GM03348 (cell line): Measurements from ENCODE around the gene MEX3A.

Source experiments
- DNase-seq: peaks from one replicate; pipeline ENCODE4 v3.0.0; 2012; ENCODE audit warnings: low spot score

Gene MEX3A

DNA sequence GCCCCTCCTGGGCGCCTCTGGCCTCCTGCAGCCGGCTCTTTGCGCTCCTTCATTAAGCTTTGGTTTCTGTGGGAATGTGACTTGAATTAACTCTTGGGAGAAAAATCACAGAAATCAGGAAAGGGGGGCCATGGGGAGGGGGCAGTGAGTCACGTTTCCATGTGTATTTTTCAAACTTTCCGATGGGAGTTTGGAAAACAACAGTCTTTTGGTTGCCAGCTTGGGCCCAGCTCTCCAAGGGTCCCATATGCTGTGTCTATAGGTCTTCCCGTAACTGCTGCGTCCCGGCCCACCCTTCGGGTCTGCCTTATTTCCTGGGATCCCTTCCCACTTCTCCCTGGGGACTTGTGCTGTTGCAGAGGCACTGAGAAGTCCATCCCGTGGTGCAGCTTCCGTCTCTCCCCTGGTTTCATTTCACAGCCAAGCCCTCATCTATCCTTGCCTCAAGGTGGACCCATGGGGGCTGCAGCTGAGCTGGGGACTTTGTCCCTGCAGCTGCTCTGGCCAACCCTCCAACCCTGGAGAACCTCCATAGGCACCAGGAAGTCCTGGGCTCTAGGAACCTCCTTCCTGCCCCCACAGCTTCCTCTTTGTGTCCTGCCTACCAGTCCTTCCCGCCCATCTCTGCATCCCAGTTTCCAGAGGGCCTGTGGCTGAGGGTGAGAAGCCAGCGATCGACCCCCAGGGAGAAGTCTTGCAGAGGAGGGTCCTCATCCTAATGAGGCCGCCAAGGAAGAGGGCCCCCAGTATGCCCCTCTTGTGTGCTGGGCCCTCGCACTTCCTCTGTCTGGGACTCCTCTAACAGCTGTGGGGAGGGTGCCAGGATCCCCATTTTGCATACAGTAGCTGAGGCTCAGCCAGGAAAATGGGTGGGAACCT lies 20.6 kb upstream of the MEX3A start:
- no peak for DNase-seq

DNA sequence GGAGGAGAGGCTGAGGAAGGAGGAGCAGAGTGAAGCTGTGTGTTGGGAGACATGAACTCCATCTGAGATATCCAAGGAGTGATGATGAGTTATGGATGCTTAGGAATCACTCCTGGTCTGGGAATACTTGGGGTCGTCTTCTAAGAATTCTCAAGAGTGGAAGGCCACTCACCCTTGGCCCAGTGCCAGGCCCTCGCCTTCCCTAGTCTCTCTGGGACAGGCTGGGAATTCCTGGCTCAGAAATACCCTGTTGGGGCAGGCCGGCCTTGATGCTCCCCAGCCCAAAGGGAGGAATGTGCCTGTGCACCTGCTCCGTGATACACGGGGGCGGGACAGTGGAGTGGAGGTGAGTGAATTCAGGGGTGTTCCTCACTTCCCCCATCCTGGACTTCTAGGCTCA lies 19.6 kb upstream of the MEX3A start:
- no peak for DNase-seq

DNA sequence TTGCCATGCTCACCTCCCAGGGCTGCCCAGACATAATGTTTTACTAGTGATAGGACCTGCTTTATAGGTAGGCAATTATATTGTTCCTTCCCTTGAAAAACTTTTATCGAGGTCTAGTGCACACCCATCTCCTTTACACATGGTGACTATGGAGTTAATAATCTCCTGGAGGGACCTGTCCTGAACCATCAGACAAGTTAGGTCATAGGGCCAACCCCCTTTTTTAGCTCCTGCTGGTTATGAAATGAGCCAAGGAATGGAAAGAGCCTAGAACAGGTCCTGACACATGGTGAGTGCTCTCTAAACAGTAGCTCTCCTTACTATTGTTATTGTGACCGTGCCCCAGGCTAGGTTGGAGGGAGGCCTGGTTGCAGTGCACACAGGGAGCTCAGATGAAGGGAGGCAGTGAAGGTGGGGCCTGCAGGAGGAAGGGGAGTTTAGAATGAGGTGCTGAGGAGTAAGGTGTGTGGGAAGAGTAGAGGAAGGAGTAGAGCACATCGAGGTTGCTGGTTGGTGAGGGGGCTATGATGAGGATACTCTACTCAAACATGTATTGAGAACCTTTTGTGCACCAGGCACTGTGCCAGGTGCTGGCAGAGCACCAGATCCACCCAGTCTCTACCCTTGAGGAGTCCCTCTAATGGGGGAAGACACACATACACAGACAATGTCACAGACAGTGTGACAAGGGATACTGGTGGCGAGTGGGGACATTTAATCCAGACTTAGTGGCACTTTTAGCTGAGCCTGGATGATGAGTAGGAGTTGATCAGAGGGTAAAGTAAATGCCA lies 18.1 kb upstream of the MEX3A start:
- DNase-seq: no peak

DNA sequence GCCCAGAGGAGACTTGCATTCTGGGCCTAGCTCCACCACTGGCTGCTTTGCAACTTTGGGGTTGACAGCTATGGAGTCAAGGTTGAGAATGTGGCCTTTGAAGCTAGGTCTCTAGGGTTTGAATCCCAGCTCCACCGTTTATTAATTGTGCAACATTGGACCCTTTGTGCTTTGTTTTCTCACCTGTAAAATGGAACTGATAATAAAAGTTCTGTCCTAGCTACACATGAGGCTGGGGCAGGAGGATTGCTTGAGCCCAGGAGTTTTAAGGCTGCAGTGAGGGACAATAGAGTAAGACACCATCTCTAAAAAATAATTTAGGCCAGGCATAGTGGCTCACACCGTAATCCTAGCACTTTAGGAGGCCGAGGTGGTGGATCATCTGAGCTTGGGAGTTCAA lies 17.0 kb upstream of the MEX3A start:
- no peak for DNase-seq

DNA sequence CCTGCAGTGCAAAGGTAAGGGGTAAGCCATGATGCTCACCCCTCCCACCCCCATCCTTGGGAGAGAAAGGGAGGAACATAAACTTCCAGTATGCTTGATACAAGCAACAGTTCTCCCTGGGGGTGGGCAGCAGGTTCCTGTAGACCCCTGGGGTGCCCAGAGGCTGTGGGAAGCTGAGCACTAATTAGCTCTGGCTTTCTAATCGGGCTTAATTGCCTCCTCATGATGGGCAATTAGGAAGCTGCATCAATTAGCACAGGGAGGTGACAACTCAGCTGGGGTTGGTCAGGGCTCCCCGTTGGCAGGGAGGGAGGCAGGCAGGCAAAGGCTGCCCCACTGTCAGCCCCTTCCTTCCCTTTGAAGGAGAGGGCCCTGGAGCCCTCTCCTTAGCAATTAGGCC lies 16.5 kb upstream of the MEX3A start:
- DNase-seq: no peak

DNA sequence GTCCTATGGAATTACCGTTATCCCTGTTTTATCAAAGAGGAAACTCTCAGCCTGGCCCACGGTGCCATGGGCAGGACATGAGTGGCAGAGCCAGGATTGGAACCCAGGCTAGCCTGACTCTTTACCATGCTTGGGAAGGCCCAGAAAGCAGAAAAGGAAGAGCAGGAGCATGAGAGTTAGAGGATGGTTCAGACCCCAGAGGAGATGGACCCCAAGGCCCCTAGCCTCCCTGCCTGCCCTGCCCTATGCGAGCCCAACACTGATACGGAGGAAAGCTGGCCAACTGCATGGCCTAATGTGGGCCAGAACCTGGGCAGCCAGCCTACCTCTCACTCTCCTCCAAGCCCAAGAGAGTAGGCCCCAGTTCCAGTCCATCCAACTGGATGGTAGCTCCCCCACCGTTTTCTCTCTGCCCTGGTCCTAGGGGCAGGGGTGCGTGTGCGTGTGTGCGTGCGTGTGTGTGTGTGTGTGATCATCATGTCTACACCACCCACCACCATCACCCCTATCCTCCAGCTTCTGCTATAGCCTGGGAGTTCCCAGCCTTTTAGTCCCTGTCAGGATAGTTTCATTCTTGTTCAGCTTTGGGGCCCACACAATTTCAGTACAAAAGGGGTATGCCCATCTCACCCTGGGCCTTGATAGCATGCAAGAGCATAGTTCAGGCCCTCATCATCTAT lies 15.4 kb upstream of the MEX3A start:
- DNase-seq: no peak

DNA sequence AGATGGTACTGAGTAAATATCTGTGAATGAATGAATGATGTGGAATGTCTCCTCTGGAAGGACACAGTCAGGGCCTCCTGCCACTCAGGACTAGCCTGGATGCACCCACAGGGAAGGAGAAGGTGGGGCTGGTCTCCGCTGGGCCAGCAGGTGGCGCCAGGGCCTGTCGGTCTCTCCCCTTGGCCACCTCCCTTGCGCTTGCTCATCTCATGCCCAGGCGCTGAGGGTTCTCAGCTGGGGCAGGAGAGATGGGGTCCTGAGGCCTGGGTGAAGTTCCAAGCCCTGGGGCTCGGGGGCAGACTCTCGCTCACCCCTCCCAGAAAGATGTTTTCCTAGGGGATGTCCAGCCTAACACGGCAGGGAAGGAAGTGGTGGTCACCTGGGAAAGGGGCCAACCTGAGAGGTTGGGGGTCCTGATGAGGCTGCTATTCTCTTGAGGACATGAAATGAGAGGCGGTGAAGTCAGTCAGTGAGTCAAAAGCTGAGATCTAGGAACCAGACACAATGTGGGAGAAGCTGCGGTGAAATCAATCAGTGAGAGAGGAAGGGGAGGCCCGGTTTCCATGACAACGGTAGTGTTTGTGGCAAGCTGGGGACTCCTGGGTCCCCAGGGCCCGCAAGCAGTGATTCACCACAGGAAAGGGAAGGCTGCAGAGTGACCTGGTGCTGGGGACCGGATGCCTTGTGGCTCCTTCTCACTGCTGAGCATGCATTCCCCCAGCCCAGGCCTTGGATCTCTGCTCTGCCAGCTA lies 14.6 kb upstream of the MEX3A start:
- DNase-seq: peak; percentile 93

DNA sequence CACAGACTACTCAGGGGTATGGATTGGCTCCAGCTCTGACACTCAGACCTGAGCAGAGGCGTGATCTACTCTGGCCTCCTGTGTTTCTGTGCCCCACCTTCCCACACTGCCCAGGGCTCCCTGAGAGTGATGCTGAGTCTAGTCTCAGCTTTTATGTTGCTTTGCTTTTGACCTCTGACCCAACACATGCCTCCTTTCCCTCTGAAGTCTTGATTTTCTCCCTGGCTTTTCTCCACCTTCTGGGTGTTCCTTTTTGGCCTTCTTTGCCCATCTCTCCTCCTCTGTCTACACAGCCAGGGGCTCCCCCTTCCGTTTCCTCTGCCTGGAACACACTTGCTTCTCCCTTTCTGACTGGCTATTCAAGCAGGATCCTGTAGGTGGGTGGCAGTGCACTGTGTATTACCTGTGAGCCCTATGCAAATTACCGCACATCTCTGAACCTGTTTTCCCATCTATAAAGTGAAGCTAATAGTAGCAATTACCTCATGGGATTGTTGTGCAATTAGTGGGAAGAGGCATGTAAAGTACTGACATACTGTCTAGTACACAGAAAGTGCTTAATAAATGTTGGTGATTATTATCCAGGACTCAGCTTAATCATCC lies 13.7 kb upstream of the MEX3A start:
- no peak for DNase-seq

DNA sequence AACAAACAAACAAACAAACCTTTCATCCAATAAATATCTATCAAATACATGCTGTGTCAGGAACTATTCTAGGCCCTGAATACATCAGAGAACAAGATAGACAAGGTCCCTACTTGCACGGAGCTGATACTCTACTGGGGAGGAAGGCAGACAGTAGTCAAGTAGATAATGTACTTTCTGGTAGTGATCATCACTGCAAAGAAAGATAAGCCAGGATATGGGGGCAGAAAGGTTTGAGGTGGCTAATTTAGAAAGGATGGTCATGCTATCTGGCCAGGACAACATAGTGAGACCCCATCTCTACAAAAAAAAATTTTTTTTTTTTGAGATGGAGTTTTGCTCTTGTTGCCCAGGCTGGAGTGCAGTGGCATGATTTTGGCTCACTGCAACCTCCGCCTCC lies 9.3 kb upstream of the MEX3A start:
- DNase-seq: no peak

DNA sequence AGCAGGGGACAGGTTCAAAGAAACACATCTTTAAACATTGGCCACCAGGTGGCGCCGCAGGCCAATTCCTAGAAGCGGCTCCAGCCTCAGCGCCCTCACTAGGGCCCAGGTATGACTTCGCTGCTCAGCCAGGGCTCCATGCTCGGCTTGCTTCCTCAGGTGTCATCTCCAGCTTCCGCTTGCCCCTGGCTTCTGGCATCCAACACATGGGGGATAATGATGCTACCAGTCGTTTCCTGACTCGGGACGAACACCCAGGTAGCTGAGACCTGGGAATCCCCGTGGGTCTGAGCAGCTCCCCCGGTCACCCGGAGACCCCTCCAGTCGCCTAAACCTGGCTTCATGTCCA lies 8.5 kb upstream of the MEX3A start:
- peak; percentile 83 for DNase-seq

DNA sequence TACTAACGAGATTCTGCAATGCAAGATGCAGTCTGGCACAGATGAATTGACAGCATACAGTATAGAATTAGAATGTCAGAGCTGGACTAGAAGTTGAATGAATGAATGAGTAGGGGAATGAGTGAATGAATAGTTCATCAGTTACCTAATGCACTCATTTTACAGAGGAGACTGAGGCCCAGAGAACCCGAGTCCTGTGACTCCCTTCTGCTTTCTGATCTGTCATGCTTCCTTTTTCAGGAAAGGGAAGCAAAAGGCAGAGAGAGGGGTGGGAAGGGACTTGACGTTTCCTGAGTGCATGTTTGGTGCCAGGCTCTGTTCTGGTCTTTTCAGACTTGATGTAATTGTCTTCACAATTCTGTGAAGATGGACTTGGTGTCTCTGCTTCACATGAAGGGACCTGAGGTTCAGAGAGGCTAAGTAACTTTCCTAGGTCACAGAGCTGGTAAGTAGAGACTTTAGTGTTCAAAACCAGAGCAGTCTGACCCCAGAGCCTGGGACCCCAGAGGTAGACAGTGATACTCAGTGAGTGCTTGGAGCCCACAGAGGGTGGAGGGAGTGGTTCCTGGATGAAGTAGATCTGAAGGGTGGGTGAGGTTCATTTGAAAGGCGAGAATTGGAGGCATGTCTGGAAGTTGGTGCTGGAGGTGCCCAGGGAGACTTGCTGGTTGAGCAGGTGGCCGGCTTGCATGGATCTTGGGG lies 8.0 kb upstream of the MEX3A start:
- DNase-seq: no peak

DNA sequence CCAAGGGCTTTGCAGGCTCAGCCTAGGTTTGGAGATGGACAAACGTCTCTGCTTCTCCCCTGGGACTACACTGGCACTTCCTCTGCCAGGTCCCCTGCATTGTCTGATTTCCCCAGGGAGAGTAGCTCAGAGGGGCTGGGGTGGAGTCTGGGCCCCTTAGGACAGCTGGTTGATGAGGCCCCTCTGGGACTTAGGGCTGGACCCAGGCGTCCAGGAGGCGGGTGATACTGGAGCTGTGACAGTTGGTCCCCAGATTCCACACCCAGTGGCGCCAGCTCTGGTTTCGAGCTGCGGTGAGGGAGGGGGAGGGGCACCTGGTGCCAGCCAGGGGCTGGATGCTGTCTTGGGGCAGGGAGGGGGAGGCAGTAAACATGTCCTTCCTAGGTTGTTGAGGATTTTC lies 7.4 kb upstream of the MEX3A start:
- DNase-seq: no peak

DNA sequence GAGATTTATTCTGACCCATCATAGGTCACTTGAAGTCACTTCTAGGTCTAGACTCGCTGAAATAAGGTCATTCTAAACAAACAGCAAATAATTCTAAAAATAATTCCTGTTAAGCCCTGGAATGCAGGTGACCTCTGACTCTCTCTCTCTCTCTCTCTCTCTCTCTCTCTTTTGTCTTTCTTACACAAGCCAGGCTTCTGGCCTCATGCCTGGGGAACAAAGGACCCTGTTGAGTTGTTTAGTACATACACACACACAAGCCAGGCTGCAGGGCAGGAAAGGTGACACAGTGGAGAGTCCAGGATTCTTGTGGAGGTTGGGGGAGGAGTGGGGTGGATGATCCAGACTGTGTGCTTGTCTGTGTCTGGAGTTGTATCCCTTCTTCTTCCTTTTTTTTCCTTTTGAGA lies 4.0 kb upstream of the MEX3A start:
- DNase-seq: no peak

DNA sequence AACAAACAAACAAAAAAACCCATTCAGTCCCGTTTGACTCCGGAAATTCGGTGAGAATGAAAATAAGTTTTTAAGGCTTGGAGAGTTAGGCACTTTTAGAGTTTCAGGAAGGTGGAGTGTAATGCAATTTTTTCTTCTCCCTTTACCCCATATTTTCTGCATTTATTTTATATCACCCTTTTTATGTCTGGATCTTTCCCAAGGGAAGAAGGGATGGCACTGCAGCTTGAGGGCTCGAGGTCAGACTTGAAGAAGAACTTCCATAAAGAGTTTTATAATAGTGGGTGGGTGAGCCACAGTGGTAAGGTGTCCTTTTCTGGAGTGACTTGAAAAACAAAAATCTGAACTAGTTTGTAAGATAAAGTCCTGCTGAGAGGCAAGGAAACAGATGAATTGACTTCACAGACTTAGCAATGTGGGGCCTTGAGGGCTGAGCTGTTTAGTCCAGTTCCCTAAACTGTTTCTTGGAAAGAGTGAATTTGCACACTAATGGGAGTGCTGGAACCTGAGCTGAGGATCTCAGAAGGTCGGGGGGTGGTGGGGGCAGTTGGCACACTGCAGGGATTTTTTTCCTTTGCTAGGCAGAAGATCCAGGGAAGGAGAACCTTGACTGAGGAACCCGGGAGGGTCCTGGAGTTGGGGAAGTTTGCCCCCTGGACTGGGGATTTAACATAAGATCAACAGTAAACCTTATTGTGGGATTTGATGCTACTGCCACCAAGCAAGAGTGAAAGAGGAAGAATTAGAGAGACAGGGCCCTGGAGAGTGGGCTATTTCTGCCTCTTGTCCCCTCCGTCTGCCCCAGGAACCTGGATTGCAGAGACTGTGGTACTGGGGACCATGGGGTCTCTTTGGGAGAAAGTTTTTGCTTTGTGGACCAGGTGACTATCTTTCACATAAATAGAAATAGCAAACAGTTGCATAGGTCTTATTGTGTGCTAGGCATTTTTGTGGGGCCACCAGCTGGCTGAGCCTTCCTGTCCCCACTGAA lies 1.8 kb upstream of the MEX3A start:
- DNase-seq: no peak

DNA sequence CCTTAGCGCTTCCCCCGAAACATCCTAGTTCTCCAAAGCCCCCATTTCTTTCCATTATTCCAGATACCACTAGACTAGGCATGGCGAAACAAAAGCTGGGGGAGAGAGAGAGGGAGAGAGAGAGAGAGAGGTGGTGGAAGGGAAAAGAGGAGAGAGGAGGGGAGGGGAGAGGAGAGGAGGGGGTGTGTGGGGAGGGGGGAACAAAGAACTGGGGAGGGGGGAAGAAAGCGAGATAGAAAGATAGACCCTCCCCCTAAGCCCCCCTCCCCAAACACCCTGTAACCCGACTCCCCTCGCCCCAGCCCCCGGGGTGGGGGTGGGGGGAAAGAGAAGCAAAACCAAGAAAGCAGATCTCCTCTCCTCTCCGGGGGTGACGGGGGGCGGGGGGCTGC lies 352 bp downstream of the MEX3A start:
- no peak for DNase-seq

DNA sequence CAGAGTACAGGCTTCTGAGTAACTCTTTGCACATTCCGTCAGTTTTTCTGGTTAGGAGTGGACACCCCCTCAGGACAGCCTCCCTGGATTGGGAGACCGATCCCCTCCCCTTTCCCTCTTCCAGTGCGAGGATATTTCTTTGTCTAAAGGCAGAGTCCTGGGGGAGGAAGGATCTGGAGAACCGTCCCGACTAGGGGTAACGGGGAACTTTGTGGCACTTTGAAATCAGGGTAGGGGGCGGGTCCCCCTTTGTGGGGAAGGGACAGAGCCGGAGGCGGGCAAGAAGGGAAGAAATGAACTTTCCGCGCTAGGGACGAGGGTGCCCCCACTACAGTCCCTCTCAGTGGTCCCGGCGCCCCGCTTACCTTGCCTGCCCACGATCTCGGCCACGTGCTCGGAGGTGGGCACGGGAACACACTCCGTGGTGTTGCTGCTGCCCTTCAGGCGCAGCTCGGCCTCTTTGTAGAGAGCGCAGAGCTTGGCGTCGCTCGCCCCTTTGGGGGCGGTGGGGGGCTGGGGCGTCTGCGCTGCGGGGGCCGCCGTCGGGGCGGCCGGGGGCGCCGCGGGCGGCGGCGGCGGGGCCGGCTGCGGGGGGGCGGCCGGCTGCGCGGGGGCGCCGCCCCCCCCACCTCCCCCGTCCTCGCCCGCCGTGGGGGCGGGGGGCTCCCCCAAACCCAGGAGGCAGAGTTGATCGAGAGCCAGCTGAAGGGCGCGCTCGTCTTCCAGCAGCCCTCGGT lies 917 bp downstream of the MEX3A start:
- DNase-seq: no peak

DNA sequence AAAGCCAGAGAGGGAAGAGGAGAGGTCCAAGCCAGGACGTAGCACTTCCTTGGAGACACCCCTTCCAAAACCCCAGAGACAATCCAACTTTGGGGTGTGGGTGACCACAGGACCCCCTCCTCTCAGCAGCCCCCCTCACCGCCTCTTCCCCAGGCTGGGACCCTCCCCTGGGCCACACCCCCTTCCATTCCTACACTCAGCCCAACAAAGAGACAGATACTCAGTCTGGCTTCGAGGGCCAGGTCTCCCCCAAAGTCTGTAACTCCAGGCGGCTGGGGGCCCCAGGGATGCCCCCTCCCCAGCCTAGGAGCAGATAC lies 1.4 kb downstream of the MEX3A start:
- DNase-seq: no peak

DNA sequence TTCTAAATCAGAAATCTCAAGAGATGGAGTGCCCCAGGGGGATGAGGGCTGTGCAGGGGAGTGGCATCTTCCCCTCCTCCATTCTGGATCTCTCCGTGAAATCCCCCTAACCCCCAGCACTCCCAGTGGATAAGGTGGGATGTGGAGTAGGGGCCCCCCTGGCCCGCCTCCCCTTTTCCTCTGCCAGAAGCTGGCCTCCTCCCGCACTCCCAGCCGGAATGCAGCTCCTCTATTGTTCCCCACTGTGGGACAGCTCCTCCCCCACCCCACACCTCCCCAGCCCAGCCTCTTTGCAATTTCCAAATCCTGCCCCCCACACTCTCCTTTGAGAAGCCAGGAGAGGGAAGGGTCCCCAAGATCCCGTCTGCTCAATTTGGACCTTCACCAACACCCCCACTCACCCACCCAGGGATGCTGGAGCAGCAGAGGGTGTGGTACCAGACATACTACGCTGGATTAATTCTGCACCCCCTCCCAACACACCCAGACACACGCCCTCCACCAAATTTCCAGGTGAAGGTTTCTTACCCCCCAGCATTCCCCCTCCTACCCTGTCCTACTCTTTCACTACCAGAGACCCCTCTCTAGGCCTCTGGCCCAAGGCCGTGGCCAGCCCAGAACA lies 1.9 kb downstream of the MEX3A start:
- no peak for DNase-seq

DNA sequence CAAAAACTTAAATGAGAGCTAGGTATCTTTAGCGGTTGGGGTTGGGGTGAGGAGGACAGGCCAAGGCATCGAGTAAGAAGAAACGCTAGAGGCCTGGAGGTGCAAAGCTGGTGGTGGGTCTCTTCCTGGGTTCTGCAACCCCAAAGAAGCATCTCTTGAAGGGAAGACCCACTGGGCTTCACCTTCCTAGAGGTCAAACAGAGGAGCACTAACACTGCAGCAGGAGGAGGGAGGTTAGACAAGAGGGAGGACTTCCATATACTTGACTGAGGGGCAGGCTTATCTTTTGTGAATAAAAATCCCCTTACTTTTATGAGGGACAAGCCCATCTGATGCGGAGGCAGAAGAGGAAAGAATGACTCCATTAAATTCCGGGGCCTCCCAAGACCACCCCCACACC lies 2.5 kb downstream of the MEX3A start:
- DNase-seq: no peak
